AG04449 (cell line): ENCODE data around the gene NPAS2.

Experiments
- CTCF ChIA-PET: fragments of 350-600 bp; formaldehyde crosslinking; extraction: SDS; loops from one replicate; lab custom pipeline; 2021; ENCODE audit warnings: antibody characterized with exemption; lab: Yijun Ruan, JAX
- POLR2A ChIA-PET: fragments of 400-600, 350-600 bp; formaldehyde crosslinking; extraction: SDS; loops from one replicate; lab custom pipeline; 2020; ENCODE audit warnings: antibody characterized with exemption, inconsistent platforms; lab: Yijun Ruan, JAX
- DNase-seq: peaks from one replicate; pipeline ENCODE4 v3.0.0-alpha.2; 2010; ENCODE audit warnings: low read depth, low spot score
- H3K4me3 ChIP-seq: 2 replicates; pipeline ENCODE4 v1.5.1; 2011; ENCODE audit warnings: low read depth, mild to moderate bottlenecking, control low read depth, low read length
- TF ChIP-seq, protein P1 (sequence below): IDR thresholded peaks from one replicate; pipeline ENCODE4 v1.5.1; 2011; ENCODE audit warnings: mild to moderate bottlenecking, moderate library complexity, low read length, control low read depth, inconsistent platforms; ENCODE audit not compliant: insufficient read depth; ENCODE audit errors: missing control alignments

NPAS2 gene

DNA sequence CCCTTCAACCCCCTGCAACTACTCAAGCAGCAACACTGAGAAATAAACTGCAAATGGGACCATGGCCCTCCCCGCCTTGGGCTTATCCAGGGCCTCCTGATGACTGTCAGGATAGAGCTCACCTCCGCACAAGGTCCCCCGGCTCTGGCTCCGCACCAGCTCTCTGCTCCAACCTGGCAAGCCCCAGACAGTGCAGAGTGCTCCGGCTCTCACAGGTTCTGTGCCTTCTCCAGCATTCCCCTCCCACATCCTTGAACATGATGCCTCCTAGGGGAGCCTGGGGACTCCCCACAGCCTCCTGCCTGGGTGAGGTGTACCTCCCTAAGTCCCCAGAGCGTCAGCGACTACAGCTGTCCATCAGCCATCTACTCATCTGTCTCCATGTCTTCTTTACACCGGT, 26.7 kb upstream of the NPAS2 start:
- POLR2A ChIA-PET, result no interaction called here
- no peak for DNase-seq
- TF ChIP-seq, protein P1, sequence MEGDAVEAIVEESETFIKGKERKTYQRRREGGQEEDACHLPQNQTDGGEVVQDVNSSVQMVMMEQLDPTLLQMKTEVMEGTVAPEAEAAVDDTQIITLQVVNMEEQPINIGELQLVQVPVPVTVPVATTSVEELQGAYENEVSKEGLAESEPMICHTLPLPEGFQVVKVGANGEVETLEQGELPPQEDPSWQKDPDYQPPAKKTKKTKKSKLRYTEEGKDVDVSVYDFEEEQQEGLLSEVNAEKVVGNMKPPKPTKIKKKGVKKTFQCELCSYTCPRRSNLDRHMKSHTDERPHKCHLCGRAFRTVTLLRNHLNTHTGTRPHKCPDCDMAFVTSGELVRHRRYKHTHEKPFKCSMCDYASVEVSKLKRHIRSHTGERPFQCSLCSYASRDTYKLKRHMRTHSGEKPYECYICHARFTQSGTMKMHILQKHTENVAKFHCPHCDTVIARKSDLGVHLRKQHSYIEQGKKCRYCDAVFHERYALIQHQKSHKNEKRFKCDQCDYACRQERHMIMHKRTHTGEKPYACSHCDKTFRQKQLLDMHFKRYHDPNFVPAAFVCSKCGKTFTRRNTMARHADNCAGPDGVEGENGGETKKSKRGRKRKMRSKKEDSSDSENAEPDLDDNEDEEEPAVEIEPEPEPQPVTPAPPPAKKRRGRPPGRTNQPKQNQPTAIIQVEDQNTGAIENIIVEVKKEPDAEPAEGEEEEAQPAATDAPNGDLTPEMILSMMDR, result no peak
- H3K4me3 ChIP-seq, result no peak overlapping the region
- CTCF ChIA-PET, result interaction anchor here (1.1 to 1.3 kb wide), 2 partner anchors 13 to 63 kb away, joined by 3 read pairs; no protein-coding TSS in a partner anchor

DNA sequence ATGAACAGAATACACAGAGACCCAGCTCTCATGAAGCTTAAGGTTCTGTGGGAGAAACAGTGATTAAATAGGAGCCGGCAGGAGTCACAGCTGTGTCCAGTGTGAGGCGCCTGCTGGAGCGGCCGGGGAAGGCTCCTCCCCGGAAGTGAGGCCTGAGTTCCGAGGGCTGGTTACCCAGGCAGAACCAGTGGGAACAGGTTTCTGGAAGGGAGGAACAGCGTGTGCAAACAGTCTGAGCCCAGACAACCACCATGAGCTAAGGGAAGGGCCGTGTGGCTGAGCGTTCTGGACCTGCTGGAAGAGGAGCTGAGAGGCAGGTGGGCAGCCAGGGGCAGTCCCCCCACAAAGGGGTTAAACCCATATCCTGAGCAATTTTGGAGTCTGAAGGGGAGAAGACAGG, 26.0 kb upstream of the NPAS2 start:
- DNase-seq, result no peak
- POLR2A ChIA-PET, result no interaction called here

DNA sequence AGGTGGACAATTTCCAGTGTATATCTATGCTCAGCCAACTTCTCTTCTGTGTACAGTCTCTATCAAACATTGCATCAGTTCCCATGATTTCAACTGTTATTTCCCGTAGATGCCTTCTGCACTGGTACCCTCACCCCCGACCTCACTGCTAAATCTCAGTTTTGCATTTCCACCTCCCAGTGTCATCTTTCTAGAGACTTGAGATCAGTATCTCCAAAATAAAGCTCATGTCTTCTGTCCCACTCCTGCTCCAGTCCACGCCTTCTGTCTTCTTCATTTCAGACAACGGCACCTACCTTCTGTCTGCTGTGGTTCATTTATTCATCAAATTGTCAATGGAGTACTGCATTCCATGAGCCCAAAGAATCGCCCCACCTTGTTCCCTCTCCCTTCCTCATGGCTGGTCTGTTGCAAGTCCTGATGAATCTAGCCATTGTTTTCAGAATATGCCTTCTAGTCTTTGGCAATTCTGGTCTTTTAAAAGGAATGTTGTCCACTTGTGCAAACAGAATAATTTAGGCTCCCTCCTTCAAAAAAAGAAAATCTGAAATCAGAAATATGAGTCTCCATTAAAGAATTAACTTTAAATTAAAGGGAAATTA, 23.3 kb upstream of the NPAS2 start:
- POLR2A ChIA-PET, result no interaction called here
- CTCF ChIA-PET, result no interaction called here
- DNase-seq, result no peak

More for the DNA sequence above, 26.0 kb upstream of the NPAS2 start:
- TF ChIP-seq, protein P1, result no peak
- CTCF ChIA-PET, result interaction anchor here (1.1 to 1.3 kb wide), 2 partner anchors 12 to 64 kb away, joined by 3 read pairs; no protein-coding TSS in a partner anchor
- H3K4me3 ChIP-seq, result no peak overlapping the region

DNA sequence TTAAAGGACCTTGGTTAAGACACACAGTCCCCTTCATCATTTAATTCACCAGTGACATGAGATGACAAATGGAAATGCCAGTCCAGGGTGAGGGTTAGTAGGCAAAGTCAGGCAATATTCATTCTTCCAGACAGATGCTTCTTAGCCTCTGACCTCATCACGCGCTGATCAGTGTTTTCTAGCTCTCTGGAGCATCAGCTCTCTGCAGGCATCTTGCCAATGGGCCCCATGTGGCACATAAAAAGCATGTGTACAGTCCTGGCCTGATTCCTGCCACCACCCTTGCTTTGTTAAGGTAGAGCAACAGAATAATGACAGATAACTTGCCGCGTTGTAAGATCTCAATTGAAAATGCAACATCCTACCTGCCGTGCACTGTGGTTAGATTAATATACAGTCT, 20.3 kb upstream of the NPAS2 start:
- TF ChIP-seq, protein P1, result no peak
- POLR2A ChIA-PET, result no interaction called here
- CTCF ChIA-PET, result no interaction called here
- no peak for DNase-seq
- H3K4me3 ChIP-seq, result no peak overlapping the region

More for the DNA sequence above, 23.3 kb upstream of the NPAS2 start:
- TF ChIP-seq, protein P1, result no peak
- H3K4me3 ChIP-seq, result no peak overlapping the region

DNA sequence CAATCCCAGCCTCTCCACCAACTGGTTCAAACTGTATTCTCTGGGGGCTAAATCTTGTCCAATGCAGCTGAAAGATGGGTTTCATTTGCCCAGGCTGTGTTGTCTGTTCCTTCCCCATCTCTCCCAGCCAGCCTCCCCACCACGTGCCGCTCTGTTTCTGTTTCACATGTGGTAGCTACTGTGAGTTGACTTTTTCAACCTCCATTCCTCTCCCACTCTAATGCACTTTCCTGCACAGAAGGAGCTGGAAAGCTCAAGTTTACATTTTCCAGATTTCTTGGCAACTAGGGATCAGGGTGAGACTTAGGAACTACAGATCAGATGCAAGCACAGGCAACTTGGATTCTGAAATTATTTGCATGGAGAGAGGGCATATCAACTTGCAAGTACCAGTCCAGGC, 19.0 kb upstream of the NPAS2 start:
- ChIA-PET CTCF (interaction anchor here (0.6 to 0.8 kb wide), 2 partner anchors 11 to 14 kb away, joined by 3 read pairs; no protein-coding TSS in a partner anchor), POLR2A (no interaction called here)
- no peak overlapping the region for H3K4me3 ChIP-seq
- DNase-seq, result no peak
- TF ChIP-seq, protein P1, result no peak

DNA sequence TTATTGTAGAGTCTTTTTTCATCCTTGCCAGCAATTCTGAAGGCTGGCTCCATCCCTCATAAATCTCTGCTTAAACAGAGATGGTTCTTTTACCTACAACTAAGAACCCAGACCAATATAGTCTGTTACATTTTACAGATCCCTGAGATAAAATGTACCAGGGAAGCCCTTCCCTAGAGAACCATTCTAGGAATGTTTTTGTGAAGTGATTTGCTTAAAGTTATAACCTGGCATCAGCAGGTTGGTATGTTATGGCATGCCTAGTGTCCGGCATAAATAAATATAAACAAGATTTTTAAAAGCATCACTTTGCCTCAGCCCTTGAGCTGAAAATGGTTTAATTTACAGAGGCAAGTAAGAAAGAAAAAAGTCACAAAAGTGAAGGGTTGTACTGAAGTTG, 18.5 kb upstream of the NPAS2 start:
- no peak for DNase-seq
- TF ChIP-seq, protein P1, result no peak
- ChIA-PET CTCF (interaction anchor here (0.6 to 0.8 kb wide), 2 partner anchors 11 to 14 kb away, joined by 3 read pairs; no protein-coding TSS in a partner anchor), POLR2A (no interaction called here)
- H3K4me3 ChIP-seq, result no peak overlapping the region
